WTC11 (cell line): ENCODE results near the gene RBM47. TPM values are rescaled to one million over a fixed set of nuclear protein-coding genes. Genes with fewer than 3 reads are reported as not detected.

Experiments
- ATAC-seq: fragments of 200-7000 bp; cut with Tn5 transposase; 2 replicates; pipeline ENCODE4 v1.10.0; 2021; ENCODE audit warnings: mild to moderate bottlenecking, moderate library complexity
- CTCF ChIA-PET: fragments of 300-600 bp; sonication (Branson Sonifier 250); formaldehyde crosslinking; loops from one replicate; lab custom pipeline; 2021; ENCODE audit warnings: antibody characterized with exemption; lab: Charles Lee
- POLR2A ChIA-PET: fragments of 350-600 bp; sonication (Branson Sonifier 250); formaldehyde crosslinking; loops from one replicate; lab custom pipeline; 2021; ENCODE audit warnings: antibody characterized with exemption; lab: Charles Lee
- DNase-seq: peaks from one replicate; pipeline ENCODE4 v3.0.0; 2021; ENCODE audit warnings: low spot score
- H3K27ac Mint-ChIP-seq: 2 replicates; pipeline ENCODE4 v1.8.0; 2021; ENCODE audit warnings: mixed read lengths
- H3K27me3 Mint-ChIP-seq: 2 replicates; pipeline ENCODE4 v1.8.0; 2021; ENCODE audit warnings: low read depth, mild to moderate bottlenecking, moderate library complexity, mixed read lengths
- H3K36me3 Mint-ChIP-seq: 2 replicates; pipeline ENCODE4 v1.8.0; 2021; ENCODE audit warnings: mixed read lengths
- H3K4me1 Mint-ChIP-seq: 2 replicates; pipeline ENCODE4 v1.8.0; 2022; ENCODE audit warnings: mixed read lengths
- H3K4me3 Mint-ChIP-seq: 2 replicates; pipeline ENCODE4 v1.8.0; 2021; ENCODE audit warnings: mild to moderate bottlenecking, moderate library complexity, mixed read lengths
- H3K9me3 Mint-ChIP-seq: 2 replicates; pipeline ENCODE4 v1.8.0; 2021; ENCODE audit warnings: mixed read lengths
- ETV6 ChIP-seq: sonication (generic); formaldehyde crosslinking; IDR thresholded peaks from 2 replicates; pipeline ENCODE4 v1.8.1; 2022; ENCODE audit warnings: mild to moderate bottlenecking, missing genetic modification reagents
- FOXP1 ChIP-seq: sonication (generic); formaldehyde crosslinking; IDR thresholded peaks from 2 replicates; pipeline ENCODE4 v1.8.0; 2022; ENCODE audit warnings: missing genetic modification reagents, mild to moderate bottlenecking, moderate library complexity, borderline replicate concordance
- HMGA2 ChIP-seq: fragments of 250-450 bp; sonication (Bioruptor Pico); IDR thresholded peaks from 2 replicates; pipeline ENCODE4 v1.4.0; 2021; ENCODE audit warnings: mild to moderate bottlenecking, moderate library complexity
- JUN ChIP-seq: sonication (generic); formaldehyde crosslinking; IDR thresholded peaks from 2 replicates; pipeline ENCODE4 v1.8.0; 2023; ENCODE audit warnings: mild to moderate bottlenecking, missing genetic modification reagents
- MYBL2 ChIP-seq: sonication (generic); formaldehyde crosslinking; IDR thresholded peaks from 2 replicates; pipeline ENCODE4 v1.8.1; 2023; ENCODE audit warnings: mild to moderate bottlenecking, moderate library complexity, missing genetic modification reagents
- NFATC4 ChIP-seq: fragments of 250-450 bp; sonication (Bioruptor Pico); IDR thresholded peaks from 2 replicates; pipeline ENCODE4 v1.9.0; 2021; ENCODE audit warnings: mild to moderate bottlenecking
- NR3C1 ChIP-seq: sonication (generic); formaldehyde crosslinking; conservative IDR thresholded peaks from 2 replicates; pipeline ENCODE4 v1.8.1; 2023; ENCODE audit warnings: low read depth, mild to moderate bottlenecking, missing genetic modification reagents
- OVOL2 ChIP-seq: fragments of 250-450 bp; sonication (Bioruptor Pico); IDR thresholded peaks from 2 replicates; pipeline ENCODE4 v1.9.0; 2021; ENCODE audit warnings: mild to moderate bottlenecking, borderline replicate concordance
- RORB ChIP-seq: fragments of 250-450 bp; sonication (Bioruptor Pico); IDR thresholded peaks from 2 replicates; pipeline ENCODE4 v1.9.0; 2021; ENCODE audit warnings: mild to moderate bottlenecking
- TEAD4 ChIP-seq: sonication (generic); formaldehyde crosslinking; IDR thresholded peaks from 2 replicates; pipeline ENCODE4 v1.8.0; 2022; ENCODE audit warnings: mild to moderate bottlenecking, missing genetic modification reagents
- ZNF138 ChIP-seq: sonication (generic); formaldehyde crosslinking; conservative IDR thresholded peaks from 2 replicates; pipeline ENCODE4 v1.8.1; 2022; ENCODE audit warnings: mild to moderate bottlenecking, moderate library complexity, missing genetic modification reagents
- ZNF396 ChIP-seq: fragments of 250-450 bp; sonication (Bioruptor Pico); IDR thresholded peaks from 2 replicates; pipeline ENCODE4 v1.8.0; 2021; ENCODE audit warnings: mild to moderate bottlenecking, moderate library complexity, borderline replicate concordance
- ZNF423 ChIP-seq: fragments of 250-450 bp; sonication (Bioruptor Pico); IDR thresholded peaks from 2 replicates; pipeline ENCODE4 v2.1.2; 2022; ENCODE audit warnings: mild to moderate bottlenecking, moderate library complexity
- total RNA-seq: library from RNA; stranded (reverse); gene quantifications from 3 replicates; pipeline ENCODE4 v1.2.3, GENCODE V29; 2021
- TF ChIP-seq, protein P1 (sequence below): sonication (generic); formaldehyde crosslinking; IDR thresholded peaks from 2 replicates; pipeline ENCODE4 v1.8.1; 2022; ENCODE audit warnings: mild to moderate bottlenecking, moderate library complexity, missing genetic modification reagents
- TF ChIP-seq, protein P2 (sequence below): fragments of 250-450 bp; sonication (Bioruptor Pico); IDR thresholded peaks from 2 replicates; pipeline ENCODE4 v1.9.0; 2021; ENCODE audit warnings: mild to moderate bottlenecking
- TF ChIP-seq, protein P3 (sequence below): sonication (generic); formaldehyde crosslinking; IDR thresholded peaks from 2 replicates; pipeline ENCODE4 v1.8.1; 2023; ENCODE audit warnings: mild to moderate bottlenecking, missing genetic modification reagents
- TF ChIP-seq, protein P4 (sequence below): fragments of 200-600 bp; IDR thresholded peaks from 2 replicates; pipeline ENCODE4 v1.8.0; 2022; ENCODE audit warnings: antibody characterized with exemption
- TF ChIP-seq, protein P5 (sequence below): sonication (generic); formaldehyde crosslinking; IDR thresholded peaks from 2 replicates; pipeline ENCODE4 v1.8.1; 2022; ENCODE audit warnings: low read depth, mild to moderate bottlenecking, moderate library complexity, missing genetic modification reagents, borderline replicate concordance
- TF ChIP-seq, protein P6 (sequence below): sonication (generic); formaldehyde crosslinking; IDR thresholded peaks from 2 replicates; pipeline ENCODE4 v1.8.0; 2023; ENCODE audit warnings: mild to moderate bottlenecking, missing genetic modification reagents

The RBM47 gene
- total RNA-seq, 1 experiment from 2014 or later: 97.9 TPM

DNA sequence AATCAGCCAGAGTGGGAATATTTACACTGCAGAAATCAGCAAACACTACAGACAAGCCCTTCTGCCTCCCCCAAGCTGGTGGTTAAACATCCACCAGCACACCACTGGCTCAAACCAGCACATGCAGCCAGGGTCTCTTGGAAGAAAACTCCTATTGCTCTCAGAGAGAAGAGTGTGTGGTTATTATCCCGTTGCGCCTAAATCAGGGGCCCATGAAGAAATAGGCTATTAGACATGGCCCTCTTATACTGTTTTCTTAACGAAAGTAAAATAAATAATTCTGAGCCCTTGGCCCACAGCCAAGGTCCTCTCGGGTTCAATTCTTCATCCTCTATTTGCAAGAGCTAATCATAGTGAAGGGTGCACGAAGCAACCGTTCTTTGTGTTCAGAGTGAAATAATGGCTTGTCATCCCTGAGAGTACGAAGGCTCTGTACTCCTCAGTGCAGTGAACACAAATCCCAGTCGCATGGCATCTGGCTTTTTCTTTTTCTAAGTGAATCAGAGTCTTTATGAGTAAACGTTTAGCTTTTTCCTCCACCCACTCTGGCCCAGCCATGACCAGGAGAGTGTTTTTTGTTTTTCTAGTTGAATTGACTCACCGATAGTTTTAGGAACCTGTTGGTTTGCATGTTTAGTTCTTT, 33.4 kb upstream of the RBM47 start (continued):
- TF ChIP-seq, protein P1, sequence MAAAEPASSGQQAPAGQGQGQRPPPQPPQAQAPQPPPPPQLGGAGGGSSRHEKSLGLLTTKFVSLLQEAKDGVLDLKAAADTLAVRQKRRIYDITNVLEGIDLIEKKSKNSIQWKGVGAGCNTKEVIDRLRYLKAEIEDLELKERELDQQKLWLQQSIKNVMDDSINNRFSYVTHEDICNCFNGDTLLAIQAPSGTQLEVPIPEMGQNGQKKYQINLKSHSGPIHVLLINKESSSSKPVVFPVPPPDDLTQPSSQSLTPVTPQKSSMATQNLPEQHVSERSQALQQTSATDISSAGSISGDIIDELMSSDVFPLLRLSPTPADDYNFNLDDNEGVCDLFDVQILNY (CRISPR knock-in tag): no peak

DNA sequence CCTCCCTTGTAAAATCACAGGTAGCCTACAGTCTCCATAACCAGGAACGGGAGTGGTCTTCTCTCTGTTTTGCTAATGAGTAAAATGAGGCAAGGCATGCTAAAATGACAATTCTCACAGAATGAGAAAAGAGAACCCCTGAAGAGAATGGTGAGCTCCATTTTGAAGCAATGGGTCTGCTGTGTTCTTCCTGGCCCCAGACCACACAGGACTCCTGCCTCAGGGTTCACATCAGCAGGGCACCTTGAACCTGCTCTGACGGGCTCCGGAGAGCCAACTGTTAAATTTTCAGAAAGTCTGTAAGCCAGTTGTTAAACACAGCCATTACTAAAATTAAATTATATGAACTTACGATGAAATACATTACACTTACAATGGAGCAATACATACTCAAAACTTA, 32.1 kb upstream of the RBM47 start:
- no peaks in the 10 kb centered on the region for H3K36me3 Mint-ChIP-seq
- peak; percentile 88 for ATAC-seq
- DNase-seq: no peak
- peak overlapping the region; percentile 7; the same call in 1 of the 2 replicates for H3K27ac Mint-ChIP-seq
- TF ChIP-seq, protein P2, sequence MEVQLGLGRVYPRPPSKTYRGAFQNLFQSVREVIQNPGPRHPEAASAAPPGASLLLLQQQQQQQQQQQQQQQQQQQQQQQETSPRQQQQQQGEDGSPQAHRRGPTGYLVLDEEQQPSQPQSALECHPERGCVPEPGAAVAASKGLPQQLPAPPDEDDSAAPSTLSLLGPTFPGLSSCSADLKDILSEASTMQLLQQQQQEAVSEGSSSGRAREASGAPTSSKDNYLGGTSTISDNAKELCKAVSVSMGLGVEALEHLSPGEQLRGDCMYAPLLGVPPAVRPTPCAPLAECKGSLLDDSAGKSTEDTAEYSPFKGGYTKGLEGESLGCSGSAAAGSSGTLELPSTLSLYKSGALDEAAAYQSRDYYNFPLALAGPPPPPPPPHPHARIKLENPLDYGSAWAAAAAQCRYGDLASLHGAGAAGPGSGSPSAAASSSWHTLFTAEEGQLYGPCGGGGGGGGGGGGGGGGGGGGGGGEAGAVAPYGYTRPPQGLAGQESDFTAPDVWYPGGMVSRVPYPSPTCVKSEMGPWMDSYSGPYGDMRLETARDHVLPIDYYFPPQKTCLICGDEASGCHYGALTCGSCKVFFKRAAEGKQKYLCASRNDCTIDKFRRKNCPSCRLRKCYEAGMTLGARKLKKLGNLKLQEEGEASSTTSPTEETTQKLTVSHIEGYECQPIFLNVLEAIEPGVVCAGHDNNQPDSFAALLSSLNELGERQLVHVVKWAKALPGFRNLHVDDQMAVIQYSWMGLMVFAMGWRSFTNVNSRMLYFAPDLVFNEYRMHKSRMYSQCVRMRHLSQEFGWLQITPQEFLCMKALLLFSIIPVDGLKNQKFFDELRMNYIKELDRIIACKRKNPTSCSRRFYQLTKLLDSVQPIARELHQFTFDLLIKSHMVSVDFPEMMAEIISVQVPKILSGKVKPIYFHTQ (CRISPR knock-in tag): no peak
- no peak for TF ChIP-seq RORB (CRISPR knock-in tag)
- no peak for TF ChIP-seq ZNF138 (CRISPR knock-in tag)
- TF ChIP-seq ETV6 (CRISPR knock-in tag): no peak
- TF ChIP-seq, protein P3, sequence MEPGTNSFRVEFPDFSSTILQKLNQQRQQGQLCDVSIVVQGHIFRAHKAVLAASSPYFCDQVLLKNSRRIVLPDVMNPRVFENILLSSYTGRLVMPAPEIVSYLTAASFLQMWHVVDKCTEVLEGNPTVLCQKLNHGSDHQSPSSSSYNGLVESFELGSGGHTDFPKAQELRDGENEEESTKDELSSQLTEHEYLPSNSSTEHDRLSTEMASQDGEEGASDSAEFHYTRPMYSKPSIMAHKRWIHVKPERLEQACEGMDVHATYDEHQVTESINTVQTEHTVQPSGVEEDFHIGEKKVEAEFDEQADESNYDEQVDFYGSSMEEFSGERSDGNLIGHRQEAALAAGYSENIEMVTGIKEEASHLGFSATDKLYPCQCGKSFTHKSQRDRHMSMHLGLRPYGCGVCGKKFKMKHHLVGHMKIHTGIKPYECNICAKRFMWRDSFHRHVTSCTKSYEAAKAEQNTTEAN (CRISPR knock-in tag): no peak
- no peak for TF ChIP-seq MYBL2 (CRISPR knock-in tag)
- TF ChIP-seq TEAD4 (CRISPR knock-in tag): no peak
- TF ChIP-seq, protein P4, sequence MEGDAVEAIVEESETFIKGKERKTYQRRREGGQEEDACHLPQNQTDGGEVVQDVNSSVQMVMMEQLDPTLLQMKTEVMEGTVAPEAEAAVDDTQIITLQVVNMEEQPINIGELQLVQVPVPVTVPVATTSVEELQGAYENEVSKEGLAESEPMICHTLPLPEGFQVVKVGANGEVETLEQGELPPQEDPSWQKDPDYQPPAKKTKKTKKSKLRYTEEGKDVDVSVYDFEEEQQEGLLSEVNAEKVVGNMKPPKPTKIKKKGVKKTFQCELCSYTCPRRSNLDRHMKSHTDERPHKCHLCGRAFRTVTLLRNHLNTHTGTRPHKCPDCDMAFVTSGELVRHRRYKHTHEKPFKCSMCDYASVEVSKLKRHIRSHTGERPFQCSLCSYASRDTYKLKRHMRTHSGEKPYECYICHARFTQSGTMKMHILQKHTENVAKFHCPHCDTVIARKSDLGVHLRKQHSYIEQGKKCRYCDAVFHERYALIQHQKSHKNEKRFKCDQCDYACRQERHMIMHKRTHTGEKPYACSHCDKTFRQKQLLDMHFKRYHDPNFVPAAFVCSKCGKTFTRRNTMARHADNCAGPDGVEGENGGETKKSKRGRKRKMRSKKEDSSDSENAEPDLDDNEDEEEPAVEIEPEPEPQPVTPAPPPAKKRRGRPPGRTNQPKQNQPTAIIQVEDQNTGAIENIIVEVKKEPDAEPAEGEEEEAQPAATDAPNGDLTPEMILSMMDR: no peak
- no peak for TF ChIP-seq OVOL2 (CRISPR knock-in tag)
- TF ChIP-seq, protein P5, sequence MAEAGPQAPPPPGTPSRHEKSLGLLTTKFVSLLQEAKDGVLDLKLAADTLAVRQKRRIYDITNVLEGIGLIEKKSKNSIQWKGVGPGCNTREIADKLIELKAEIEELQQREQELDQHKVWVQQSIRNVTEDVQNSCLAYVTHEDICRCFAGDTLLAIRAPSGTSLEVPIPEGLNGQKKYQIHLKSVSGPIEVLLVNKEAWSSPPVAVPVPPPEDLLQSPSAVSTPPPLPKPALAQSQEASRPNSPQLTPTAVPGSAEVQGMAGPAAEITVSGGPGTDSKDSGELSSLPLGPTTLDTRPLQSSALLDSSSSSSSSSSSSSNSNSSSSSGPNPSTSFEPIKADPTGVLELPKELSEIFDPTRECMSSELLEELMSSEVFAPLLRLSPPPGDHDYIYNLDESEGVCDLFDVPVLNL (CRISPR knock-in tag): no peak
- no peak for TF ChIP-seq NR3C1 (CRISPR knock-in tag)
- TF ChIP-seq JUN (CRISPR knock-in tag): no peak
- no peak for TF ChIP-seq ZNF423 (CRISPR knock-in tag)
- ChIA-PET POLR2A (no interaction called here), CTCF (interaction anchor here (1.1 kb wide), 1 partner anchor 9 kb away, joined by 6 read pairs; no protein-coding TSS in a partner anchor)
- H3K9me3 Mint-ChIP-seq: no peaks in the 10 kb centered on the region
- no peaks in the 10 kb centered on the region for H3K27me3 Mint-ChIP-seq
- no peak overlapping the region for H3K4me3 Mint-ChIP-seq
- peaks cover 22% of the 10 kb centered on the region for H3K4me1 Mint-ChIP-seq

DNA sequence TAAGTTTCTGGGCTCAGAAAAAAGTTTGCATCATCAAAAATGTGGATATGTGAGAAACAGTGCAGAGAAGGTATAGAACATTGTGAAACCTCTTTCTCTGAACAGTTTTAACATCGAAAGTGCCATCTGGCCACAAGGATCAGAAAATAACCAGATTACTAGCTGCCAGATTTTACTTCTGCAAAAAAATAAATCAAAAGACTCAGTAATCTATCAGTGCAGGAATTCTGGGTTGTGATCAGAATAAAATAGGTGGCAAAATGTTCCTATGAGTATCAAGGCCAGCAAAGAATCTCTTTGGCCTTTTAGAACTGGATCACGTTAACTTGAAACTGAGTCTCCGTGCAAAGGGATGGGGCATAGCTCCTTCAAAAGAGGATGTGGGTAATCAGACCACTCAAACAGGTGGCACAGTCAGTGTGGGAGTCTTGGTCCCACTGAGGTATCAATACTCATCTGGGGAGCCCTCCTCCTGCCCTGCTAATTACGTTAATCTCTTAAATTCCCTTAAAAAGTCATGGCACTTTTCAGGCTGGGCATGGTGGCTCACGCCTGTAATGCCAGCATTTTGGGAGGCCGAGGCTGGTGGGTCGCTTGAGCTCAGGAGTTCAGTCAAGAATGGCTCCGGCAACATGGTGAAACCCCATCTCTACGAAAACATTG, 26.7 kb upstream of the RBM47 start:
- ChIA-PET POLR2A (interaction anchor here (0.6 kb wide), 1 partner anchor 51 kb away, joined by 5 read pairs; no protein-coding TSS in a partner anchor), CTCF (interaction anchor here (0.7 kb wide), 1 partner anchor 115 kb away, joined by 3 read pairs; no protein-coding TSS in a partner anchor)
- no peaks in the 10 kb centered on the region for H3K36me3 Mint-ChIP-seq
- no peaks in the 10 kb centered on the region for H3K9me3 Mint-ChIP-seq
- no peak overlapping the region; the same call in 1 of the 2 replicates for H3K27ac Mint-ChIP-seq
- no peak overlapping the region for H3K4me3 Mint-ChIP-seq
- H3K4me1 Mint-ChIP-seq: peaks cover 12% of the 10 kb centered on the region
- no peaks in the 10 kb centered on the region for H3K27me3 Mint-ChIP-seq
- DNase-seq: no peak
- ATAC-seq: no peak
- TF ChIP-seq, protein P6, sequence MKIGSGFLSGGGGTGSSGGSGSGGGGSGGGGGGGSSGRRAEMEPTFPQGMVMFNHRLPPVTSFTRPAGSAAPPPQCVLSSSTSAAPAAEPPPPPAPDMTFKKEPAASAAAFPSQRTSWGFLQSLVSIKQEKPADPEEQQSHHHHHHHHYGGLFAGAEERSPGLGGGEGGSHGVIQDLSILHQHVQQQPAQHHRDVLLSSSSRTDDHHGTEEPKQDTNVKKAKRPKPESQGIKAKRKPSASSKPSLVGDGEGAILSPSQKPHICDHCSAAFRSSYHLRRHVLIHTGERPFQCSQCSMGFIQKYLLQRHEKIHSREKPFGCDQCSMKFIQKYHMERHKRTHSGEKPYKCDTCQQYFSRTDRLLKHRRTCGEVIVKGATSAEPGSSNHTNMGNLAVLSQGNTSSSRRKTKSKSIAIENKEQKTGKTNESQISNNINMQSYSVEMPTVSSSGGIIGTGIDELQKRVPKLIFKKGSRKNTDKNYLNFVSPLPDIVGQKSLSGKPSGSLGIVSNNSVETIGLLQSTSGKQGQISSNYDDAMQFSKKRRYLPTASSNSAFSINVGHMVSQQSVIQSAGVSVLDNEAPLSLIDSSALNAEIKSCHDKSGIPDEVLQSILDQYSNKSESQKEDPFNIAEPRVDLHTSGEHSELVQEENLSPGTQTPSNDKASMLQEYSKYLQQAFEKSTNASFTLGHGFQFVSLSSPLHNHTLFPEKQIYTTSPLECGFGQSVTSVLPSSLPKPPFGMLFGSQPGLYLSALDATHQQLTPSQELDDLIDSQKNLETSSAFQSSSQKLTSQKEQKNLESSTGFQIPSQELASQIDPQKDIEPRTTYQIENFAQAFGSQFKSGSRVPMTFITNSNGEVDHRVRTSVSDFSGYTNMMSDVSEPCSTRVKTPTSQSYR: no peak
- TF ChIP-seq ZNF396 (no peak), HMGA2 (no peak), NFATC4 (CRISPR knock-in tag) (no peak), FOXP1 (no peak), JUN (CRISPR knock-in tag) (no peak), MYBL2 (CRISPR knock-in tag) (no peak)
- TF ChIP-seq, protein P3 (CRISPR knock-in tag): no peak
